NCI-H2081 treated with DMSO at 0.1 percent for 48 hours (cell line): ENCODE measurements around the gene DNASE2B.

Experiments
- DNase-seq: peaks from one replicate; lab custom pipeline; 2025; lab: John Stamatoyannopoulos, UW

The DNASE2B gene, protein sequence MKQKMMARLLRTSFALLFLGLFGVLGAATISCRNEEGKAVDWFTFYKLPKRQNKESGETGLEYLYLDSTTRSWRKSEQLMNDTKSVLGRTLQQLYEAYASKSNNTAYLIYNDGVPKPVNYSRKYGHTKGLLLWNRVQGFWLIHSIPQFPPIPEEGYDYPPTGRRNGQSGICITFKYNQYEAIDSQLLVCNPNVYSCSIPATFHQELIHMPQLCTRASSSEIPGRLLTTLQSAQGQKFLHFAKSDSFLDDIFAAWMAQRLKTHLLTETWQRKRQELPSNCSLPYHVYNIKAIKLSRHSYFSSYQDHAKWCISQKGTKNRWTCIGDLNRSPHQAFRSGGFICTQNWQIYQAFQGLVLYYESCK

DNA sequence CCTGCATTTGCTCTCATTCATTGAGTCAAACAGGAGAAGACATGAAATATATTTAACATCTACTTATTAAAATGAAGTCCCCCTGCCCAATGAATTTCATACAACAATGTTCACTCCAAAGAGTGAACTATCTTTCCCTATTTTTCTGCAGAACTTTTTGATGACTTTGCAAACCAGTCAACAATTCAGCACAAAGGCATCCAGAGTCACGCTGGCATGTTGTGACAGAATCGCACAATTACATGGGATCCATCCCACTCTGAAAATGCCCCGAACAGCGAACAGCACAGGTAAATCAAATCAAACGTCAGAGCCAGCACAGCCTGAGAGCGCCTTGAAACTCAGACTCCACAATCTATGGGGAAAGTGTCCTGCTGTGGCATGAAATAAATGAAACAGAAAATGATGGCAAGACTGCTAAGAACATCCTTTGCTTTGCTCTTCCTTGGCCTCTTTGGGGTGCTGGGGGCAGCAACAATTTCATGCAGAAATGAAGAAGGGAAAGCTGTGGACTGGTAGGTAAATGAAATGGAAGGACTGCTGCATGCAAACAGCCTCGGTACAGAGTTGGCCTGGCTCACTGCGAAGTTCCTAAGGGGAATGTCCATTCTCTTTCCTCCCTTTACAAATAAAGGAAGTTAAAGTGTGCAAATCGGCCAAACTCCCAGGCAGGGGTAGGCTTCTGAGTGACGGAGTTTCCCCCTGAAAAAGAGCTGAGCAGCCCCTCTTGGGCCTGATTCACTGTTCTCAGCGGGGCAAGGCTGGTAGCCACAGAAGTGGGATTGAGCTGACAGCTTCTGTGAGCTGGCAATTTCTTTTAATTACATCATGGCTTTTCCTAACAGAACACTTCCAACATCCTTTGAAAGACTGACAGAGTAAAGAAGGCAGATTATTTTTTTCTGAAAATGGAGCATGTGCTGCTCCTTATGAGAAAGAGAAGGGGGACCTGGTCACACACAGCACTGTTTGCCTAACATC lies at the start of gene DNASE2B:
Gene DNASE2B (plus strand): TSS at position 310 of the 981 bp plus-strand sequence. CDS start 81 bp downstream, at position 391.
- no peak for DNase-seq

DNA sequence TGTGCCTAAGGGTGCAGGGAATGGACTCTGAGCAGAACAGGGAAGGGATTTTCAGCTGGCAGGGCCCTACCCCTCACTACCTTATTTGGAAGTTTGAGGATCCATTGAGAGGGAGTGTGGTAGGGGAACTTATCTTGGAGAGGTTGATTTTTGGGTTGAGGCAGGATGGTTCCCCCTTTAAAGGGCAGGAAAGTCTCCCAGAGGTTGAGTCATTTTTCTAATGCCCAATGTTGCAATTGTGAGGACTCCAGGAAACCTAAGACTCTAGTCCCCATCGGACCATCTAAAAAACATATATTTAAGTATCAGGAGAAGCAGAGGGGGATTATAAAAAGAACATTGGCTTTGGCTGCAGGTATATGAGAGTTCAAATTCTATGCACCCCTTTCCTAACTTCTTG lies 49.5 kb upstream of the DNASE2B start:
- no peak for DNase-seq

DNA sequence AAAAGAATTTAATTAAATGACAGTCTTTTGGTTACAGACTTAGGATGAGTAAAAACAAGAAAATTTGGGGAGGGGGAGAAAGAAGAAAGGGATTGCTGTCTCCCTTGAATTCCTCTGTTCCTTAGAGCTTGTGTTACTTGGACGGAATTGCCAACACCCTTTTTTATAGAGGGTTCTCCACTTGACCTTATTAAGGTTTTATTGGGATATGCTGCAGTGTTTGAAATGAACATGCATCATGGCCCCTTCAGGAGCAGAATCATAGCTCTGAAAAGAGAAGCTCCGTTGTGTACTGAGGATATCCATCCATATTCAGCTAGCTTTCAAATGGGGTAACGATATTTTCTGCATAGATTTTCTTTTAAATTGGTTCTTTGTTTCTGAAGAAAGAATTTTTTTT lies 48.2 kb upstream of the DNASE2B start:
- DNase-seq = no peak

DNA sequence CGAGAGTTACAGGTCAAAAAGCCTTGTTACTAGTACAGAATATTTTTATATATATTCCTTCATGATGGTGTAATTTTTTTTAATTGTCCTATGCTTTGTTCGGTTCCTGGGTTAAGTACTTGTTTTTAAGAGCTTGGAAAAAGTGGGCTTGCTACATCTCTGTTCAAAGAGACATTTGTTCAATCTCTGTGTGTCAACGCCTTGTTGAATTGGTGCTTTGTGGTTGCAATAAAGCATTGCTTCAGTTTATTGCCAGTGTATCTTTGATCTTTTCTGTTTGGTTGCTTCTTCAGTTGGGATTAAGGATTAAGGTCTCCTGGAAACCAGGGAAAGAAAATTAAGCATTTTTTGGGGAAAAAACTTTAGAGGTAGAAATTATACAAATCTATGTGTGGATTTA lies 47.7 kb upstream of the DNASE2B start:
- DNase-seq = no peak

DNA sequence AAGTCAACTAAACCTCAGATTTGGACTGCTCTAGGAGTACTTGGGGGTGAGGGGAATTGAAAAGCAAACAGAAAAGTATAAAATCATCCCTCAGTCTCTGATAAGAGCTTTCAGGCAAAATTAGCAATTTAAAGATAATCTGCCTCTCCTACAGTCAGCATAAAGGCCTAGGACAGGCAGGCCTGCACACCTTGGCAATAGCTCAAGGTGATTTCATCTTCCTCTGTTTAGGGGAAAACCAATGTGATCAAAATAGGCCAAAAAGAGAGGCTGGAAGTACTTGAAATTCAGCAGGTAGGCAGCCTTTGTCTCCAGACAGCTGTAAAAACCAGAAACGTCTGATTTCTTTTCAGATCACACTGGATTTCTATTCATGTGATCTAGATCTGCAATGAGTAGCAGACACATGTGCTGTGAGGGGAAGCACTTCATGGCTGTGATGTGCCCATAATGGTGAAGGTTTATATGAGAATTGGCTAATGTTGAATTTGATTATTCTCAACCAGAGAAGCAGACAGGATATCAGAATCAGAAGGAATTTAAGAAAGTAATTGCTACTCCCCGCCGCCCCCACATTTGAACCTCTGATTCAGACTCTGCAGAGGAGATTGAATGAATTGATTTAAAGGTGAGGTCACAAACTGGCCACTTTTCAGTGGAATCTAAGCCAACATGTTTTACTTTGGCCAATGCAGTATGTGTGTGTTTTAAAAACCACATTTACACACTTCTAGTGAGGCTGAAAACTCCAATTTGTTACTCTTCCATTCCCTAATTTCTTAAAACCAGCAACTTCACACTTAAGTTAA lies 45.8 kb upstream of the DNASE2B start:
- no peak for DNase-seq

DNA sequence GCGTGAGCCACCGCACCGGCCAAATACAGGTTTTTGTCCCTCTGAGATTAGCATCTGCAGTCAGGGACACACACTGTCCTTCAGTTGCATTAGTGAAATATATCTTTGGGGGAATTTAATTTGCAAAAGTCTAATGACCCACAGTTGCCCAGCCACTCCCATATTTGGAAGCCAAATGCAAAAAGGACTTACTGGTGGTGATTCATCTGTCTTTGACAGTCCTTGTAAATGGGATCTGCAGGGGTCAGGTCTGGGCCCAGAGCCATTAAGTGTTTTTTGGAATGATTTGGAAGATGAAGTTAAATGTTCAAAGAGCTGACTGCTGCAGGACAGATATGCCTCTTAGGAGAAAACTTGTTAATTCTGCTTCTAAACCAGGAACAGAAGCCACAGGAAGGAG lies 44.6 kb upstream of the DNASE2B start:
- DNase-seq = no peak

DNA sequence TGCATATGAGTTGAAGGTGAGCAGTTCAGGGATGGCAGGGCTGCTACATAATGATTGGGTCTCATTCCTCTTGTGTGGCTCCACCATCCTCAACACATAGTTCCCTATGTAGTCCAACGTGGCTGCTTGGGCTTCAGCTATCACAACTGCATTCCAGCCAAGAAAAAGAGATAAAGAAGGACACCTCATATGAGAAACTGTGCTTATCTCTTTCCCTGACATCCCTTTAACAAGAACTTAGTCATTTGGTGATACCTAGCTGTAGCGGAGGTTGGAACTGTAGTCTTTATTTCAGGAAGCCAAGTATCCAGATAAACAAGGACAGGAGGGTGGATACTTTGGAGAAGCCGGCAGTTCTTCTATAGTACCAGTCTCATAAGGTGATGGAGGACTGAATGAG lies 42.7 kb upstream of the DNASE2B start:
- DNase-seq = no peak

DNA sequence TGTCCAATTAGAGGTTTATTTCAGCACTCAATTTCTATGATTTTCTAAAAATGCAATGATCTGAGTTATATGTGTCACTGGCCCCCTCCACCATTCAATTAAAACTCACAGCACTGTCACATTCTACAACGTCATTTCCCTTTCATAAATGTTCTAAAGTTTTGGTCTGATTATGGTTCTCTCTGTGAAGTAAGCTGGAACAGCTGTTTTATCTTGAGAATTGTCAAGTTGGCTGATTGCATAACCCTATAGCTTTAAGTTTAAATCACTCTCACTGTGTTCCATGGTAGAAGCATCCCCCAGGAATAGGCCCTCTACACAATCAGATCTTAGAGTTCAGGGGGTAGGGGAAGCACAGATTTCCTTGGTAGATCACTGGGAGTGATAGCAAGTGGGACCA lies 41.4 kb upstream of the DNASE2B start:
- no peak for DNase-seq

DNA sequence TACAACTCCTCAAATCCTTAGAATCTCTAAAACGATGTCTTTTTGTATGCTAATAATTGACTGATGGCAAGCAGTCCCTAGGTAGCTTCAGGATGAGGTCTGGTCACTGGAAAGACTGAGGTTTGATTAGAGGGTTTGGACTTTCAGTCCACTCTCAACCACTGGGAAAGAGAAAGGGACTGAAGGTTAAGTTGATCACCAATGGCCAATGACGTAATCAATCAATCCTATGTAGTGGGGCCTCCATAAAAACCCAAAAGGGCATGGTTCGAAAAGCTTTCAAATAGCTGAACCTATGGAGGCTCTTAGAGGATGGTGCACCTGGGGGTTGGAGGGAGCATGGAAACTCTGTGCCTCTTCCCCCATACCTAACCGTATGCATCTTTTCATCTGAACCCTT lies 39.6 kb upstream of the DNASE2B start:
- no peak for DNase-seq

DNA sequence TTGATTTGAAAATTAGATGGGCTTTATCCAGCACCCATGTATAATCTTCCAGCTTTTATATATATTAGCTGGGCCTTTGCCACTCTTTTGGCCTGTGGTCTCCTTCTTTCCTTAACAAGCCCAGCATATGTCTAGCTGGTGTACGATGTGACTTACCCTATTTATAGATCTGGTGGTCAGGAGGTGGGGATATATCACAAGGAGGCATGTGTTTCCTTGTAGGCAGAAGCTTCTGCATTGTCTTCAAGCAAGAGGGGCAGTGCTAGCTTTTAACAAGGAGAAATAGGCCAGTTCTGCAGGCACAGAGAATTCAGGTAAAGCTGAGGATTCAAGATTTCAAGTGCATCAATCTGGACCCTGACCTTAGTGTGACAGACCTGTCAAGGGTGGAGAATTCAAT lies 38.0 kb upstream of the DNASE2B start:
- no peak for DNase-seq

DNA sequence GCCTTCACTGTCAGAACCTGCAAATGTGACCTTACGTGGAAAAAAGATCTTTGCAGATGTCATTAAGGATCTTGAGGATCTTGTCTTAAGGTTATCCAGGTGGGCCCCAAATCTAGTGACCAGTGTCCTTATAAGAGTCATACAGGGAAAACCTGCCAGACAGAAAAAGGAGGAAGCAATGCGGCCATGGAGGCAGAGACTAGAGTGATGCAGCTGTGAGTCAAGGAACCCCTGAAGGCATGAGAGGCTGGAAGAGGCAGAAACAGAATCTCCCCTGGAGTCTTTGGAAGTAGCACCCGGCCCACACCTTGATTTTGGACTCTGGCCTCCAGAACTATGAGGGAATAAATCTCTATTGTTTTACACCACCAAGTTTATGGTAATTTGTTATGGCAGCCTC lies 36.5 kb upstream of the DNASE2B start:
- no peak for DNase-seq

DNA sequence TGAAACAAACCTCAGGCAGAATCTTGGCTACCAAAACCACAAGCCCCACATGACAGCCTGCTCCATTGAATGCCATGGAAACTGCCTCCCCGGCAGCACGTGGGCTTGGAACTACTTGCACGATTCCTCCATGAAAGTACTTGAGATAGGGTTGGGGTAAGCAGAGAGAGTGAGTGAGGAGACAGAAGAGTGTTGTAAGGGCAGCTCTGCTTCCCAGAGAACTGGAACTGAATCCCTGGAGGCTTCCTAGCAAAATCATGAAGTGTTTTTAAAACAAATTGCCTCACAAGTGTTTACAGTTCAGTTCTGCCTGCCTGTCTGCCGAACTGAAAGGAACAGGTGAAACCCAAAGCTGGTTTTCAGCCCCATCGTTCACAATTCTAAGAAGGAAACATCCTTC lies 35.3 kb upstream of the DNASE2B start:
- DNase-seq = no peak

DNA sequence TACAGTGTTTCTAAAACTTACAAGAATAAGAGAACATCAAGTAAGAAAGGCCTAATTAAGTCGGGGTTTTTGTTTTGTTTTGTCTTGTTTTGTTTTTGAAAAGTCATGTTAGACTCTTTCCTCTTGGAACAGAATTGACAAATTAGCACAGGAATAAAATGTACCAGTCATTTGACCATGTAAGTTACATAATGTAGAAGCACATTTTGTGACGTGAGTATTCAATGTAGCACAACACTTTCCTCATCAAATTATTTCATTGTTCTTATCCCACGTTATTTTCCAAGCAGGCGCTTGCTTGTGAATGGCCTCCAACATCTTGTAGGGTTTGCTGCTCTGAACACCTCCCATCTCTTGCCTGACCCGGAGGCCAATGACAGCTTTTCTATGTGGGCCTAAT lies 34.7 kb upstream of the DNASE2B start:
- DNase-seq = no peak

DNA sequence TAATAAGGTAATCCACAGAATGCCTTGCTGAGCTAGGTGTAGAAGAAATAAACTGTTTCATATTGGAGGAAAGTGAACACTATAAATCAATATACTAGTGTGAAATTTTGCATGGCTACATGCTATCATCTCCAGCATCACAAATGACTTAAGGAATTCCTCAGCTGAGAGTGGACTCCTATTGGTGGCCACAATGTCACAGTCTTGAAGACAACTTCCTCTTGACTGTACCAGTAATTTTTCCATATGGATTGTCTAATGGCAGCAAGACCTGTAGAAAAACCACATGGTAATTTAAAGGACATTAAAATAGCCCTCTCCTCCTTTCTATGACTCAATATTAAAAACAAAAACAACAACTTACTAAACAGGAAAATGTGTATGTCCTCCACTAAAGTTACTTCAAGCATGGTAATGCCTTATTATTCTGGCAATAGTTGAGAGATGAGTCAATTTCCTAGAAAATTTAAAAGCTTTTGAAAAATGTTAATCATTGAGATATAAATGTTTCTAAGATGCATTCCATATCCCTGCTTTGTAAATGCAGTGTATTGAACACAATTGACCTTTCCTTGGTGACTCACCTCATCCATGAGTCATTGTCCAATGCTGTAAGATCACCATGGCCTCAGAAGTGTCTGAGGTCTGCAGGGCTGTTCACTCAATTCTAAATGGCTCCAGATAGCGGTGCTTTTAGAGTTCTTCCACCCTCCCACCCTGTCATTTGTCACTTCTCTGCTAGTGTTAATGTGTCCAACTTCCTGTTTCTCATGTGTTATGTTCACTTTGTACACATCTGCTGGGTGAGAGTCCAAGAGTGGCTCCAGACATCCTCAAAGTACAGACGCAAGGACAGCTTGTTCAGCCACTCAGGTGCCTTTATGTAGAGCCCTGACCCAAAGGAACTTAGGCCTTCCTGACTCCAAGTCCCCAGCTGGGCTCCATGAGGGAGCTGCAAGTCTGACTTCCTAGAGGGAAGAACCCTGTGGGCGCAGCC lies 32.8 kb upstream of the DNASE2B start:
- no peak for DNase-seq

DNA sequence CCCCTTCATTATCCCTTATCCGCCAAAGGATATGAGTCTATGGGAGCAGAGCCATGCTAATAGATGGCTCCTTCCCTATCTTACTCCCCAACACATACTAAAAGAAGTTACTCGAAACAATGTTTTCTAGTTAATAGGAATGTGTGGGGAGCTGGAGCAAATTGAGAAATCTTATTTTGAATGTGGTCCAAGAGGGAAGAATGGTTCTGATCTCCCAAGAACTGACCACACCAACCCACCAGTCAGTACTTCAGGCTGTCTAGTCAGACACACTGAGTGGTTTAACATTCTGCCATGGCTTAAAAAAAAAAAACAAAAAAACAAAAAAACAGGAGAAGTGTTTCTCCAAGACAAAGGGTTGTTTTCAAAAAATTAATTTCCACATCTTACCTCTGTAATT lies 31.5 kb upstream of the DNASE2B start:
- no peak for DNase-seq

DNA sequence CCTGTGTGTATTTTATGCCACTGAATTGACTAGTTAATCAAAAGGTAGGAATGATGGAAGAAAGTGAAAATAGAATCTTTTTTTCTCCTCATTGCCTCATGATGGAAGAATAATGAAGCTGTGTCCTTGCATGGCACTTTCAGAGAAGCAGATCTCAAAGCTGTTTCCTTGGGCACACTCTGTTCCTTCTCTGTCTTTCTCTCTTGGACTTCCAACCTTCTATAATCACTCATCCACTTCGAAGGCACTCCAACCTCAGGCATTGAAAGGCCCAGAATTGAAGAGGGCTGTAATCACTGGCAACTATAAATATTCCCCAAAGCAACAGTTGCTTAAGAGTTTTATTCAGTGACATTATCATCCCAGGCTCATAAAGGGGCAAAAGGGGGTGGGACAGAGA lies 31.1 kb upstream of the DNASE2B start:
- DNase-seq = no peak

DNA sequence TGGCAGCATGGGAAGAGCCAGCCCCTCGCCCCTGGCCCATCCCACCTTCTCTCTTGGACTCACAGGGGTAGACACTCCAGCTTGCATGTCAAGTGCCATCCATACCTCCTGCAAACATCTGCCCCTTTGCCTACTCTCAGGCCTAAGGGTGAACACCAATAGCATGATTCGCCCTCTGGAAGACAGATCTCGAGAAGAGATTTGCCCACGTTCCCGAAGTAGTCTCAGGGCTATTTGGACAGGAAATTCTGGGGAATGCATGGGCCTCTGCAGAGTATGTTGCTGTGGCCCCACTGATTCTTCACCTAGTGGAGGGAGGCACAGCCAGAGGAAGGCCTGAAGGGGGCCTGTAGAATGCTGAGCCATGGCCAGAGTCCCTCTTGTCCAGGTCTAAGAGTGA lies 29.8 kb upstream of the DNASE2B start:
- DNase-seq = no peak

DNA sequence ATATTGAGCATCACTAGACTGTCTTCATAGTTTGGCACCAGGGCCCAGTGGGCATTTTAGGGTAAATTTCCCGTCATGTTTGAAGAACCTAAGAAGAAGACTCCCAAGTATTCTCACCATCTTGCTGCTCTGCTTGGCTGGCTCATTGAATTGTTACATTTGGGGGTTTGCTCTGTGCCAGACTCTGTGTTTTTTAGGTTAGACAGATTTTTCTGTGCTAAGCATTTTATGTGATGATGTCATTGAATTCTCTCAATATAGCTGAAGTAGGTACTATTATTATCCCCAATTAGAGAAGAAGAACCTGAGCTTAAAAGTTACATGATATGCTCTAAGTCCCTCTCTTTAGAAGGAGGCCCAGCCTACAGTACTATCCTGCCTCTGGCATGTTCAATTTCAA lies 28.0 kb upstream of the DNASE2B start:
- no peak for DNase-seq

DNA sequence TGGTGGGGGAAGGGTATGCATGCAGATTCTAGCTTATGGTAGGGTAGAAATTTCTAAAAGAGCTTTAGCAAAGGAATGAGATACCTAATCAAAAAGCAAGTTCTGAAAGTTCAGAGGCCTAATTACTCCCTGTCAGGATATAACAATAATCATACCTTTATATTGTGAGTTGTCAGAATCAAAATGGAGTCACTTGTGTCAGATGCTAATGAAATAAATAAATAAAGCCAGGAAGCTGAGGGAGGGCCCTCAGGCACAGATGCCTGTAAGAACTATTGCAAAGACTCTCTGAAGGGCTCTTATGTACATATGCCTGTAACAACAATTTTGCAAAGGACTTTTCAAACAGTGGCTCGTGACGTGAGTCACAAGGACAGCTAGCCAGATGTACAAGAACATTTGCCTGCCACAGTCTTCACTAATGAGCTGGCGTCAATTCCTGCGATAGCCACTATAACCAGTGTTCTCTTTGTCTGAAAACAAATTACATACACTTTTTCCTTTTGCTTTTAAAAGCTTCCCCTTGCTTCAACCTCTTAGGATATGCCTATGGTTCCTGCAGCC lies 27.4 kb upstream of the DNASE2B start:
- no peak for DNase-seq

DNA sequence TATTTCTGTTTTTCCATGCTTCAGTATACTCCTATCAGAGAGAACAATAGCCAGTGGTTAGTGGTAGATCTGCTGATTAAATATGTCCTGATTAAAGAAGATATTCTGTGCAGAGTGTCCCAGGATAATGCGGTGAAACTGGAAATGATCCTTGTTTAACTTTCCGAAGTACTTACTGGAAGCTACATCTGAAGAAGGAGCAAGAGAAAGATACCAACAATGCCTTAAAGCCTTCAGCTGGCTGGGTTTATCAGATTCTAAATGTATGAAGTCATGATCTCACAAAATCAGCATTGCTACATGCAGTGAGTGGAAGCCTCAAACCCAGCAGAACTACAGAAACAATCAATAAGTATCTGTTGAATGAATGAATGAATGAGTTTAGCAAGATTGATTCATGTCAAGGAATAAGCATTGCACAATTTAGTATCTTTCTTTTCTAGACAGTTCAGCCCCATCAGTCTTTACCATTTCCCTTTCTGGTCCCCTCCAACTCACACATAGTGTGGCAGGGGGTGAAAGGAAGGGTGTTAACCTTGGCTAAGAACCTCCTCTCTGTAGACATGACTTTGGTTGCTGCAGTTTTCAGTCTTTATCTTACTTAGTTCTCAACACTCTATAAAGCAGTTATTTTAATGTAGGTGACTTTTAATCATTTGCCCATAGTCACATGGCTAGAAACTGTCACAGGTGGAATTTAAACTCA lies 24.7 kb upstream of the DNASE2B start:
- no peak for DNase-seq
